HG03432 (cell line): ENCODE results near the gene MAGI2.

Experiments used
- ATAC-seq: cut with Tn5 transposase; IDR thresholded peaks from one replicate; pipeline ENCODE4 v1.9.1; 2021; ENCODE audit warnings: mild to moderate bottlenecking, moderate library complexity; ENCODE audit not compliant: unreplicated experiment

MAGI2 gene

GRCh38 chr7:79381921-79382320 lies 71.5 kb downstream of the MAGI2 start:
- no peak for ATAC-seq

DNA sequence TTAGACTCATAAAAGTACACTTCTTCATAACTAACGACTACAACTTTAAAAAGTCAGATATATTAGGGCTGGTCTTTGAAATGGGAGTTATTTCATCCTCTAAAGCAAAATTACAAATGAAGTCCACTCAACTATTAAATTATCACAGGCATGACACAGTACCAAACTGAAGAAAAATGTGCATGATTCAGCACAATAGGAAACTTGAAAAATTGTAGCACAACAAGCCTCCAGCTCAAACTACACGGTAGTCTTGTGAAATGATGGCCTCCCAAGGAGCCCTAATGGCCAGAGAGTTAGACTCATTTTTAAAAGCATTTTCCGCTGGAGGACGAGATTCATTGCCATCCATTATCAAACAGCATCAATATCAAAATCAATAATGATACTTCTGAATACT lies 76.4 kb downstream of the MAGI2 start:
- no peak for ATAC-seq

DNA sequence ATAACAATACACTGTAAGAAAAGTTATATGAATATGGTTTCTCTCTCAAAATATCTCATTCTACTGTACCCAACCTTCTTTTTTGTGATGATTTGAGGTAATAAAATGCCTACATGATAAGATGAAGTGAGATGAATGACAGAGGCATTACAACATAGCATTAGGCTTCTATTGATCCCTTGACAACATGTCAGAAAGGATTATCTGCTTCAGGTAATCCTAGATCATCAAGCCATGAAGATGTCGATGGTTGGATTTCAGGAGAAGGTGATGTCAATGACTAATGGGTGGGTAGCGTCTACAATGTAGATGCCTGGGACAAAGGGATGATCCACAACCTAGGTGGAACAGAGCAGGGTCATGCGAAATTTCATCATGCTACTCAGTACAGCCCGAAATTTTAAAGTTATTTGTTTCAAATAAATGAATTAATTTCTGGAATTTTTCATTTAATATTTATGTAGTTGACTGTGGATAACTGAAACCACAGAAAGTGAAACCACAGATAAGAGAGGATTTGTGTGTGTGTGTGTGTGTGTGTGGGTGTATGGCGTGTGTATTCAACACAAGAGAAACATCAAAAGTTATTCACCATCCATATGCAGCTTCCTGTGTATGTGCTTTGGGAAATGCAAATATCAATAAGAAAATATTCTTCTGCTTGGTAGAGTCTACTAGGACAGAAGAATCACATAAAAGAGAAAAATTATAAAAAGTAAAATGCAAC lies 77.0 kb downstream of the MAGI2 start:
- no peak for ATAC-seq

GRCh38 chr7:79361214-79361613 lies 92.3 kb downstream of the MAGI2 start:
- ATAC-seq = no peak

- no peak for ATAC-seq
Measured at GRCh38 chr7:79359827-79360226, 93.6 kb downstream of the MAGI2 start.

DNA sequence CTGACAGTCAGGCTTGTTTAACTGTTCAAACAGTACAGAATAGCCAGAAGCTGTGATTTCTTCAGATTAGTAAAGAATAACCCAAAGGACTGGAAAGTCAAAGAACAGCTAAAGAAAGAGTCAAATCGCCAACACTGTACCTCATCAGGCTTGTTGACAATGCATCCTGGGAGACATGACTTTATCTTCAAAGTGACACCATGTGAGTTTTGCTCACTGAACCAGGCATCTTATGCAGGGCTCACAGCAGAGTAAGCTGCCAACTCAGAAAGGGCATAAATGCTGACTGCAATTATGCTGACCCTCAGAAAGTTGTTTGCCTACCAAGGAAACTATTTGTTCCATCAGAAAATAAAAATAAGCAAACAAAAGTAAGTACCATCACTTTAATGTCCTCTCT lies 96.4 kb downstream of the MAGI2 start:
- no peak for ATAC-seq

DNA sequence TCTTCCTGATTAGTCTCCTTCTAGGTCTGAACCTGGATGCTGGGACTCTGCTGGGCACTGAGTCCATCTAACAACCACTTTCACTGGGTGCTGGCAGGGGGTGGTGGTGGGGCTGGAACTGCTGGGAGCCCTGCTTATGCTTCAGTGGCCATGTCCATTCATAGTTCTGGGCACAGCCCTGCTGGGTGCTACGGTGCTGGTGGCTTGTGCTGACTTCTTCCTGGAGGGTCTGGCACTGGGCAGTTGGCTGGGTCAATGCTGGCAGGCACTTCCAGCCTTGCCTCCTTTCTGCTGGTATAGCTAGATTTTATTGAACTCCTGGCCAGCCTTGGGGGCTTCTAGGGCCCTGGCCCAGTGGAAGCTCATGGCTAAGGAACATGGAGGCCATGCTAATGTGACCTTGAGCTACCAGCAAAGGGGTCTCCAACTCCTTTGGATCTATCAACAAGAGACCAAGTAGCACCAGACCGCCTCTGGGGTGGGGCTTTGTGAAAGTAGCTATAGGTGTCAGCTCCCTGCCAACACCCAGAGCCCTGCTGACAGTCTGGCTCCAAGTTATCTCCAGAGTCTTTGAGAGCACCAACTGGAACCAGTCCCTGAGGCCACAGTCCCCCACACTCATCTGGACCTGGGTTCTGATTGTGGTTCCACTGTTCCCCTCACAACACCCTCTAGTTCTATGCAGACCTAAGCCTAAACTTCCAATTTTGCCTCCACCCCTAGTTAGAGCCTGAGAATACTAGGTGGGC lies 99.6 kb downstream of the MAGI2 start:
- no peak for ATAC-seq

DNA sequence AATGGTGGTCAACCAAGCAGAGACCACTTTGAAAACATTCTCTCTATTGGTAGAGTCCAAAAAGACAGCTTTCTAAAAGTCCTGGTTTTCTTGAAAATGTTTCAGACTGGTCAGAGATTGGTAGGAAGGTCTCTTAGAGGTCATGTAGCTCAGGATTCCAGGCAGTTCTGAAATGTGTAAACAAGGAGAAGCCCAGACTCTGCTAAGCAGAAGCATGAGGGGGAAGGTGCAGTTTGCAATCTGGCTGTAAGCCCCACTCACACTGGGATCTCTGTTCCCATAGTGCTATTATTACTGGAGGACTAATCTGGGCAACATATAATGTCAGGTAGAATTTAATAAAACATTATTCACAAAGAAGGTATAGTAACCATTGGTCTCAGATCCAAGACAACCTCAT lies 101.1 kb downstream of the MAGI2 start:
- ATAC-seq = no peak

GRCh38 chr7:79347351-79347750 lies 106.1 kb downstream of the MAGI2 start:
- no peak for ATAC-seq

- ATAC-seq = no peak
Measured at GRCh38 chr7:79341902-79342301, 111.6 kb downstream of the MAGI2 start.

- no peak for ATAC-seq
Measured at GRCh38 chr7:79340212-79340611, 113.3 kb downstream of the MAGI2 start.

- no peak for ATAC-seq
Measured at GRCh38 chr7:79339208-79339925, 114.1 kb downstream of the MAGI2 start.

DNA sequence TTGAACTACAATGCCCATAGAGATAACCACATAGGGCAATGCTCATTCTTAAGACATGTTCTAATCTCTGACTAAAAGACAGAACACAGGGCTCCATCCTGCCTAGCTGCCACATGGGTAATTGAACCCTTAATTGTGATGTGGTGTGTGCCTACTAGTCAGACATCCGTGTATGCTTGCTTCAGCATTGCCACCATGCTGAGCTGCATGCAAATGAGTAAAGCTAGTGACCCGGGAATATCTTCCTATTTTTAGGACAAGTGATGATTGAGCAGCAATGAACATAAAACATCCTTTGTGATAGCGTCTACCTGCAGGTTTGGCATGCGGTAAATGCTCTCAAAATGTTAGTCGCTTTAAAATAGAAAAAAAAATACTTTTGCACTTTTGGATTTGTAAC lies 115.8 kb downstream of the MAGI2 start:
- ATAC-seq = no peak

- no peak for ATAC-seq
Measured at GRCh38 chr7:79334841-79335240, 118.6 kb downstream of the MAGI2 start.

- ATAC-seq = no peak
Measured at GRCh38 chr7:79334334-79334733, 119.1 kb downstream of the MAGI2 start.

- no peak for ATAC-seq
Measured at GRCh38 chr7:79332091-79332490, 121.4 kb downstream of the MAGI2 start.

DNA sequence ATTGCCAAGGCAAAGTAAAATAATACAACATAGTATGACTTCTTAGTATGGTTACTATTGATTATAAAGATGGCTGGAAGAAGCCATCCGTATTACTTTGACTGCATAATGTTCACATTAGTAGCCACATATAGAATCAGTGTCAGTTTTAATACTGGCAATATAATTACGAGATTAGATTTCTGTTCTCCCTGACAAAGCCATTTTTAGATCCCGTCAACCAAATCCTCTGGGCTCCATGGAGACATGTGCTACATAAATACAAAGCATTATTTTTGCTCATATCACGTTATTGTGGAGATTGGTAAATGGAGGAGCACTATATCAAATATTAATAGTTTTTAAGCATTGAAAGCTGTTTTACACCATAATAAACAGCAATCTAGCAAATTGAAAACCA lies 124.0 kb downstream of the MAGI2 start:
- ATAC-seq = no peak

DNA sequence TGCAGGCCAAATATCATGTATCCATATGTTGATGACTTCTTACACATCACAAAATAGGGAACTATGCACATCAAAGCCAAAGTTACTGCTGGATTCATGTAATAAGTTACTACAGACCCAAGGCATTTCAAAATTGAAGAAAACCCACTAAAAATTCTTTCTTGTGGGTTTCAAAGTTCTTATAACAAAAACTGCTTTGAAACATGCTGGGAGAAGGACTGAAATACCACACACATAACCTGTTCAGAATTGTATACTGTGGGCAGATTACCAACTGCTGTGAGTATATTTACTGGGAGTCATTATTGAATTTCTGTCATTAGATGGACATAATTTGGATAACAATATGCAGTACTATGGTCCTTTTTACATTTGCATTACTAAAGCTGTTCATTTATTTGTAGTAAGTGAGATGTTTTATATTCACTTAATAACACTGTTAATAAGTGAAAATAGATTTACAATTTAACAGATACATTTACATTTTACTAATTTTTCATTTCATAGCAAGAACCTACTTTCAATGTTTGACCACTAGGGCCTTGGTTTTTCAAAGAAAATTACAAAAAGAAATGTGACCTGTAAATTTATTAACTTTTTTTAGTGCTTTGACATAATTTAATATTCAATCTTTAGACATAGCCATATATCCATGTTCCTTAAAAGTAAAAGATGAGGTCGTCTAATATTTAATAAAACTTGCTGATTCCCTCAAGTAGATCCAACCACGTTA lies 132.6 kb downstream of the MAGI2 start:
- no peak for ATAC-seq

DNA sequence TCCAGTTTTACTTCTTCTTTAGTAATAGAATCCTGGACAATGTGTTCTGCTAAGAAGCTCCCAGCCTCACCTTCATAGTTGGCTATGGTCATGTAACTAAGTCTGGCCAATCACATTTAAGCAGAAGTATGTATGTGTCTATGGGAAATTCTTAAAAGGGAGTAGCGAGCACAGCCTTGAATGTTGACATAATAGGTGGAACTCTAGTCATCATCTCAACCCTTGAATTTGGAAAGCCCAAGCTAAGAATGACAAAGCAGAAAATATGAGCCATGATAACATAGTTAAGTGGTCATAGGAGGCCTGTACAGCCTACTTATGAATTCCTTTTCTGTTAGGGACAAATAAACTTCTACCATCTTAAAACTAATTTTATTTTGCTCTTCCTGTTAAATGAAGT lies 134.1 kb downstream of the MAGI2 start:
- ATAC-seq = no peak

- ATAC-seq = no peak
Measured at GRCh38 chr7:79317728-79318127, 135.7 kb downstream of the MAGI2 start.

DNA sequence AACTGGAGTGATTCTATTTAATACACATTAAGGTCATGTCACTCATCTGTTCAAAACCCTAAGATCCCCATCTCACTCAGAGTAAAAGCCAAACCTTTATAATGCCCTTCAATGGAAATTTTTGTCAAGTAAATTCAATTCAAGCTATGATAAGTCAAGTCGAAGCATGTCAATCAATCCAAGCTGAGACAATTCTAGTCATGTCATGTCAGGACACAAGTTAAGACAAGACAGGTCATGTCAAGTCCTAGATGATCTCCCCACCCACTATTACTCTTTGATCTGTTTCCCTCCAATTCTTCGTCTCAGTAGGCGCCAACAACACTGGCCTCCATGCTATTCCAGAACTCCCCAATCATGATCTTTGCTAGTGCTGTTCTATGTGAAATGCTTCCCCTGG lies 141.4 kb downstream of the MAGI2 start:
- no peak for ATAC-seq
